DMS53 (cell line): ENCODE results near the gene TBC1D13.
"Not testable (repeated sequence)": the region's sequence is repeated elsewhere in the genome, so short reads cannot be mapped to it uniquely, and the experiment has no call there.

Experiments
- DNase-seq: peaks from one replicate; lab custom pipeline; 2025; lab: John Stamatoyannopoulos, UW

The TBC1D13 gene

GRCh38 chr9:128820665-128821583, 33.9 kb downstream of the TBC1D13 start:
- no peak for DNase-seq

GRCh38 chr9:128821584-128822406, 34.7 kb downstream of the TBC1D13 start:
- no peak for DNase-seq

GRCh38 chr9:128822407-128823042, 35.5 kb downstream of the TBC1D13 start:
- no peak for DNase-seq

- no peak for DNase-seq
Measured at GRCh38 chr9:128823362-128823902, 36.4 kb downstream of the TBC1D13 start.

- no peak for DNase-seq
Measured at GRCh38 chr9:128823903-128824406, 36.9 kb downstream of the TBC1D13 start.

GRCh38 chr9:128824911-128825310, 37.9 kb downstream of the TBC1D13 start:
- DNase-seq: no peak

- DNase-seq: peak; percentile 66
Measured at GRCh38 chr9:128825923-128826700, 39.1 kb downstream of the TBC1D13 start.

- no peak for DNase-seq
Measured at GRCh38 chr9:128828267-128828666, 41.2 kb downstream of the TBC1D13 start.

GRCh38 chr9:128828719-128829452, 41.8 kb downstream of the TBC1D13 start:
- no peak for DNase-seq

- peak; percentile 97 for DNase-seq
Measured at GRCh38 chr9:128829477-128830251, 42.6 kb downstream of the TBC1D13 start, which contains the start of gene SPOUT1. Gene SPOUT1 (minus strand): TSS chr9:128829794. CDS start chr9:128829780, 14 bp downstream.

GRCh38 chr9:128833696-128834095, 46.6 kb downstream of the TBC1D13 start:
- no peak for DNase-seq

GRCh38 chr9:128835246-128836210, 48.5 kb downstream of the TBC1D13 start:
- no peak for DNase-seq

- no peak for DNase-seq
Measured at GRCh38 chr9:128836509-128837145, 49.6 kb downstream of the TBC1D13 start.

- DNase-seq: peak; percentile 71
Measured at GRCh38 chr9:128838338-128838737, 51.3 kb downstream of the TBC1D13 start.

GRCh38 chr9:128840524-128840923, 53.5 kb downstream of the TBC1D13 start:
- no peak for DNase-seq

GRCh38 chr9:128841694-128842492, 54.8 kb downstream of the TBC1D13 start:
- no peak for DNase-seq

GRCh38 chr9:128843171-128843570, 56.1 kb downstream of the TBC1D13 start:
- not testable (repeated sequence) for DNase-seq
